ENCODE measurements around the gene AJAP1. TPM values are rescaled to one million over a fixed set of nuclear protein-coding genes. Genes with fewer than 3 reads are reported as not detected.

The AJAP1 gene
- total and polyA plus RNA-seq, 10 of the 15 experiments (the other 5 are each of a cell fraction or from before 2014, with no cell fraction given): not detected

DNA sequence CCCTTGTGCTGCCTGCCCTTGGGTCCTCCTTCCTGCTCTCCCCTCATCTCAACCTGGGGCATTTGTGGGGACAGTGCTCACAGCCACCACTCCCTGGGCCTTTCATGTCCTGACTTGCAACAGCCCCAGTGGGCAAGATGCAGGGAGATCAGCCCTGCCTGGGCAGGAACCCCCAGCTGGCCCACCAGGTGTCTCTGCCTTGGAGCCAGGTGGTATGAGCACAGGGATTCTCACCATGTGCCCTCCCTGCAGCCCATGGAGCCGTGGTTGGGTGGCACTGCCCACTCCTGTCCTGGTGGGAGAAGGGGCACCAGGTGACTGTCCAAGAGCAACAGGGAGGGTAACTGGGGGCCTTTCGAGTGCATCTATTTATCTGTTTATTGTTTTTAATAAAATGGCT lies 100.4 kb downstream of the AJAP1 start:
- ChIA-PET CTCF (no interaction called here), RAD21 (ENCODE audit: unreplicated experiment) (no interaction called here), SMC1A (ENCODE audit: uncharacterized antibody, unreplicated experiment) (no interaction called here), POLR2A (no interaction called here)
- no peak for ATAC-seq
- no peaks in the 10 kb centered on the region; the same call in 2 of the 3 replicates for H3K9me3 ChIP-seq (replicated peaks; ENCODE audit: control insufficient read depth, insufficient read depth, low read length)
- intact Hi-C loops (cut with micrococcal nuclease; ENCODE audit: unreplicated experiment) (no loop called here), in situ Hi-C loops (cut with MboI) (no loop called here)
- TF ChIP-seq, protein P1, sequence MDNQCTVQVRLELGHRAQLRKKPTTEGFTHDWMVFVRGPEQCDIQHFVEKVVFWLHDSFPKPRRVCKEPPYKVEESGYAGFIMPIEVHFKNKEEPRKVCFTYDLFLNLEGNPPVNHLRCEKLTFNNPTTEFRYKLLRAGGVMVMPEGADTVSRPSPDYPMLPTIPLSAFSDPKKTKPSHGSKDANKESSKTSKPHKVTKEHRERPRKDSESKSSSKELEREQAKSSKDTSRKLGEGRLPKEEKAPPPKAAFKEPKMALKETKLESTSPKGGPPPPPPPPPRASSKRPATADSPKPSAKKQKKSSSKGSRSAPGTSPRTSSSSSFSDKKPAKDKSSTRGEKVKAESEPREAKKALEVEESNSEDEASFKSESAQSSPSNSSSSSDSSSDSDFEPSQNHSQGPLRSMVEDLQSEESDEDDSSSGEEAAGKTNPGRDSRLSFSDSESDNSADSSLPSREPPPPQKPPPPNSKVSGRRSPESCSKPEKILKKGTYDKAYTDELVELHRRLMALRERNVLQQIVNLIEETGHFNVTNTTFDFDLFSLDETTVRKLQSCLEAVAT (IDR thresholded peaks at IDR 0.05): no peak
- no peak for TF ChIP-seq SIN3A (IDR thresholded peaks at IDR 0.05; ENCODE audit: low read depth, low read length)
- no peak for TF ChIP-seq CHD2 (IDR thresholded peaks at IDR 0.05; ENCODE audit: borderline replicate concordance, low read depth, low read length)
- 6% methylated on average over 2 of the region's 2 CpGs for WGBS (ENCODE audit: insufficient coverage, insufficient replicate concordance, low lambda C conversion rate, missing lambda C conversion rate)
- FAIRE-seq: no peak
- H3K4me1 ChIP-seq (ENCODE audit: control insufficient read depth, insufficient read depth, low read length): no peaks in the 10 kb centered on the region
- no peak overlapping the region for H3K27ac ChIP-seq (ENCODE audit: control insufficient read depth, insufficient read depth)
- no peak for DNase-seq (ENCODE audit: low read depth, low spot score)
- no peaks in the 10 kb centered on the region for H3K79me2 ChIP-seq (ENCODE audit: control insufficient read depth, insufficient read depth, low read length)
- H2AFZ ChIP-seq (ENCODE audit: control insufficient read depth, low read depth, low read length): no peak overlapping the region
- no TSS peak for BruUV-seq (replicated peaks)
- no peak overlapping the region for H3K4me3 ChIP-seq
- no peak overlapping the region for H3K9ac ChIP-seq (ENCODE audit: control insufficient read depth, insufficient read depth, low read length)
- H4K20me1 ChIP-seq (ENCODE audit: control insufficient read depth, insufficient read depth): no peaks in the 10 kb centered on the region
- H3K36me3 ChIP-seq (ENCODE audit: control insufficient read depth in 2 of 2, insufficient read depth in 2 of 2, low read length in 1 of 2): no peaks in the 10 kb centered on the region
- no peak overlapping the region for H3K4me2 ChIP-seq (ENCODE audit: control insufficient read depth, insufficient read depth)
- no peaks in the 10 kb centered on the region for H3K27me3 ChIP-seq (replicated peaks in 1 of 2; ENCODE audit: control insufficient read depth in 2 of 2, insufficient read depth in 2 of 2, low read length in 1 of 2)

GRCh38 chr1:4755301-4755845 lies 101.0 kb downstream of the AJAP1 start:
- ATAC-seq: no peak
- RAD21 ChIA-PET (ENCODE audit: unreplicated experiment): no interaction called here
- TF ChIP-seq PBX3 (IDR thresholded peaks at IDR 0.05; ENCODE audit: insufficient replicate concordance, low read depth, low read length) (no peak), RCOR1 (conservative IDR thresholded peaks at IDR 0.05; ENCODE audit: low read depth, low read length) (no peak), NR2C1 (IDR thresholded peaks at IDR 0.05) (no peak), PAX8 (IDR thresholded peaks at IDR 0.05) (no peak), CBX5 (IDR thresholded peaks at IDR 0.05; ENCODE audit: low read depth) (no peak), HCFC1 (IDR thresholded peaks at IDR 0.05; ENCODE audit: low read length) (no peak)
- TF ChIP-seq, protein P2, sequence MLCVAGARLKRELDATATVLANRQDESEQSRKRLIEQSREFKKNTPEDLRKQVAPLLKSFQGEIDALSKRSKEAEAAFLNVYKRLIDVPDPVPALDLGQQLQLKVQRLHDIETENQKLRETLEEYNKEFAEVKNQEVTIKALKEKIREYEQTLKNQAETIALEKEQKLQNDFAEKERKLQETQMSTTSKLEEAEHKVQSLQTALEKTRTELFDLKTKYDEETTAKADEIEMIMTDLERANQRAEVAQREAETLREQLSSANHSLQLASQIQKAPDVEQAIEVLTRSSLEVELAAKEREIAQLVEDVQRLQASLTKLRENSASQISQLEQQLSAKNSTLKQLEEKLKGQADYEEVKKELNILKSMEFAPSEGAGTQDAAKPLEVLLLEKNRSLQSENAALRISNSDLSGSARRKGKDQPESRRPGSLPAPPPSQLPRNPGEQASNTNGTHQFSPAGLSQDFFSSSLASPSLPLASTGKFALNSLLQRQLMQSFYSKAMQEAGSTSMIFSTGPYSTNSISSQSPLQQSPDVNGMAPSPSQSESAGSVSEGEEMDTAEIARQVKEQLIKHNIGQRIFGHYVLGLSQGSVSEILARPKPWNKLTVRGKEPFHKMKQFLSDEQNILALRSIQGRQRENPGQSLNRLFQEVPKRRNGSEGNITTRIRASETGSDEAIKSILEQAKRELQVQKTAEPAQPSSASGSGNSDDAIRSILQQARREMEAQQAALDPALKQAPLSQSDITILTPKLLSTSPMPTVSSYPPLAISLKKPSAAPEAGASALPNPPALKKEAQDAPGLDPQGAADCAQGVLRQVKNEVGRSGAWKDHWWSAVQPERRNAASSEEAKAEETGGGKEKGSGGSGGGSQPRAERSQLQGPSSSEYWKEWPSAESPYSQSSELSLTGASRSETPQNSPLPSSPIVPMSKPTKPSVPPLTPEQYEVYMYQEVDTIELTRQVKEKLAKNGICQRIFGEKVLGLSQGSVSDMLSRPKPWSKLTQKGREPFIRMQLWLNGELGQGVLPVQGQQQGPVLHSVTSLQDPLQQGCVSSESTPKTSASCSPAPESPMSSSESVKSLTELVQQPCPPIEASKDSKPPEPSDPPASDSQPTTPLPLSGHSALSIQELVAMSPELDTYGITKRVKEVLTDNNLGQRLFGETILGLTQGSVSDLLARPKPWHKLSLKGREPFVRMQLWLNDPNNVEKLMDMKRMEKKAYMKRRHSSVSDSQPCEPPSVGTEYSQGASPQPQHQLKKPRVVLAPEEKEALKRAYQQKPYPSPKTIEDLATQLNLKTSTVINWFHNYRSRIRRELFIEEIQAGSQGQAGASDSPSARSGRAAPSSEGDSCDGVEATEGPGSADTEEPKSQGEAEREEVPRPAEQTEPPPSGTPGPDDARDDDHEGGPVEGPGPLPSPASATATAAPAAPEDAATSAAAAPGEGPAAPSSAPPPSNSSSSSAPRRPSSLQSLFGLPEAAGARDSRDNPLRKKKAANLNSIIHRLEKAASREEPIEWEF (IDR thresholded peaks at IDR 0.05; ENCODE audit: insufficient replicate concordance, low read depth, low read length): no peak

More at GRCh38 chr1:4755301-4755845, 101.0 kb downstream of the AJAP1 start:
- BruUV-seq (replicated peaks): no TSS peak
- intact Hi-C loops (cut with micrococcal nuclease; ENCODE audit: unreplicated experiment): no loop called here
- Histone ChIP-seq H3K9me3 (replicated peaks; ENCODE audit: control insufficient read depth, insufficient read depth, low read length) (no peaks in the 10 kb centered on the region; the same call in 2 of the 3 replicates), H3K4me1 (ENCODE audit: control insufficient read depth, insufficient read depth, low read length) (no peaks in the 10 kb centered on the region), H3K4me2 (ENCODE audit: control insufficient read depth, insufficient read depth) (no peak overlapping the region), H3K27ac (ENCODE audit: control insufficient read depth, insufficient read depth) (no peak overlapping the region), H4K20me1 (ENCODE audit: control insufficient read depth, insufficient read depth) (no peaks in the 10 kb centered on the region), H3K27me3 (replicated peaks in 1 of 2; ENCODE audit: control insufficient read depth in 2 of 2, insufficient read depth in 2 of 2, low read length in 1 of 2) (no peaks in the 10 kb centered on the region), H3K9ac (ENCODE audit: control insufficient read depth, insufficient read depth, low read length) (no peak overlapping the region), H3K36me3 (ENCODE audit: control insufficient read depth in 2 of 2, insufficient read depth in 2 of 2, low read length in 1 of 2) (no peaks in the 10 kb centered on the region), H3K79me2 (ENCODE audit: control insufficient read depth, insufficient read depth, low read length) (no peaks in the 10 kb centered on the region), H3K4me3 (no peak overlapping the region), H2AFZ (ENCODE audit: control insufficient read depth, low read depth, low read length) (no peak overlapping the region)
- ChIA-PET SMC1A (ENCODE audit: uncharacterized antibody, unreplicated experiment) (no interaction called here), POLR2A (no interaction called here), CTCF (no interaction called here)
- no peak for DNase-seq (ENCODE audit: low read depth, low spot score)
- 6% methylated on average over 8 of the region's 8 CpGs for WGBS (ENCODE audit: insufficient coverage, insufficient replicate concordance, low lambda C conversion rate, missing lambda C conversion rate)
- FAIRE-seq: no peak
- in situ Hi-C loops (cut with MboI): no loop called here
